ENCODE data around the gene PTGER3.

PTGER3 gene

GRCh38 chr1:71047635-71048607 is at the start of gene PTGER3:
Gene PTGER3, minus strand, starts transcription at chr1:71047816. Its CDS starts 239 bp downstream, at chr1:71047577.
- DNase-seq (ENCODE audit: low read depth) = peak; percentile 9

- no peak for DNase-seq (ENCODE audit: low read depth)
These were observed 47.3 kb upstream of the PTGER3 start for GRCh38 chr1:71094913-71095312.

- no peak for DNase-seq (ENCODE audit: low read depth)
These were observed 46.3 kb upstream of the PTGER3 start for GRCh38 chr1:71093938-71094337.

- no peak for DNase-seq (ENCODE audit: low read depth)
These were observed 42.1 kb upstream of the PTGER3 start for GRCh38 chr1:71089536-71090270.

- DNase-seq (ENCODE audit: low read depth) = no peak
These were observed 41.1 kb upstream of the PTGER3 start for GRCh38 chr1:71088645-71089287.

GRCh38 chr1:71087713-71088112 is 40.1 kb upstream of the PTGER3 start:
- no peak for DNase-seq (ENCODE audit: low read depth)

- DNase-seq (ENCODE audit: low read depth) = no peak
These were observed 39.4 kb upstream of the PTGER3 start for GRCh38 chr1:71087060-71087459.

- no peak for DNase-seq (ENCODE audit: low read depth)
These were observed 38.7 kb upstream of the PTGER3 start for GRCh38 chr1:71086331-71086730.

- no peak for DNase-seq (ENCODE audit: low read depth)
These were observed 35.7 kb upstream of the PTGER3 start for GRCh38 chr1:71083271-71083670.

GRCh38 chr1:71081697-71082080 is 34.1 kb upstream of the PTGER3 start:
- no peak for DNase-seq (ENCODE audit: low read depth)

- DNase-seq (ENCODE audit: low read depth) = peak; percentile 86
These were observed 33.4 kb upstream of the PTGER3 start, which contains the start of gene ZRANB2 for GRCh38 chr1:71080739-71081696. Gene ZRANB2, minus strand, starts transcription at chr1:71081035. Its CDS starts 40 bp downstream, at chr1:71080995.

GRCh38 chr1:71080230-71080738 is 32.7 kb upstream of the PTGER3 start:
- no peak for DNase-seq (ENCODE audit: low read depth)

GRCh38 chr1:71074681-71075080 is 27.1 kb upstream of the PTGER3 start:
- DNase-seq (ENCODE audit: low read depth) = no peak

- no peak for DNase-seq (ENCODE audit: low read depth)
These were observed 24.7 kb upstream of the PTGER3 start for GRCh38 chr1:71072273-71072672.

- no peak for DNase-seq (ENCODE audit: low read depth)
These were observed 24.1 kb upstream of the PTGER3 start for GRCh38 chr1:71071720-71072119.

- no peak for DNase-seq (ENCODE audit: low read depth)
These were observed 21.0 kb upstream of the PTGER3 start for GRCh38 chr1:71068325-71069240.

- no peak for DNase-seq (ENCODE audit: low read depth)
These were observed 7.2 kb upstream of the PTGER3 start for GRCh38 chr1:71054791-71055190.

GRCh38 chr1:71054281-71054731 is 6.7 kb upstream of the PTGER3 start:
- DNase-seq (ENCODE audit: low read depth) = no peak

- no peak for DNase-seq (ENCODE audit: low read depth)
These were observed 6.1 kb upstream of the PTGER3 start for GRCh38 chr1:71053758-71054157.

- DNase-seq (ENCODE audit: low read depth) = no peak
These were observed 5.5 kb upstream of the PTGER3 start for GRCh38 chr1:71053146-71053545.
